Stomach (tissue), 4 donors: Measurements from ENCODE around the gene TTC28.

Source experiments
- CTCF ChIP-seq, 7 experiments: fragments of 450-650 bp in 4 of 7; fragments of 200-600 bp in 3 of 7; sonication (generic) in 3 of 7; IDR thresholded peaks; one replicate each; pipeline ENCODE4 v1.5.1; 2016 to 2019; ENCODE audit warnings: antibody characterized with exemption in 7 of 7, control low read depth in 2 of 7, mild to moderate bottlenecking in 1 of 7
- EP300 ChIP-seq: sonication (generic); formaldehyde crosslinking; IDR thresholded peaks from one replicate; pipeline ENCODE4 v1.6.1; 2017; ENCODE audit warnings: antibody characterized with exemption
- POLR2A ChIP-seq, 4 donors: fragments of 450-650 bp; IDR thresholded peaks; one replicate each; pipeline ENCODE4 v1.6.1; 2016; ENCODE audit warnings: antibody characterized with exemption in 4 of 4, control low read depth in 2 of 4, mild to moderate bottlenecking in 1 of 4, moderate library complexity in 1 of 4
- POLR2AphosphoS5 ChIP-seq, 3 donors: sonication (generic); formaldehyde crosslinking; IDR thresholded peaks; one replicate each; pipeline ENCODE4 v1.6.1; 2016; ENCODE audit warnings: antibody characterized with exemption in 3 of 3

GRCh38 chr22:28630177-28630574 is 49.5 kb downstream of the TTC28 start:
- TF ChIP-seq CTCF (IDR thresholded peaks at IDR 0.05) (no peak), EP300 (no peak), POLR2AphosphoS5 (IDR thresholded peaks at IDR 0.05) (no peak), POLR2A (IDR thresholded peaks at IDR 0.05) (no peak)
